Neural progenitor cell (in vitro differentiated cells): ENCODE results near the gene LIF. TPM values are rescaled to one million over a fixed set of nuclear protein-coding genes. Genes with fewer than 3 reads are reported as not detected.
A peak's percentile ranks its signal among the peaks of the same experiment; 100 is the strongest.

Experiments used
- DNase-seq: peaks from one replicate; pipeline ENCODE4 v3.0.0-alpha.2; 2016; ENCODE audit warnings: low spot score
- H2AFZ ChIP-seq: fragments of 200-600 bp; sonication (generic); replicated peaks from 2 replicates; pipeline ENCODE4 v1.6.1; 2016; ENCODE audit warnings: antibody characterized with exemption
- H3F3A ChIP-seq: fragments of 200-600 bp; sonication (generic); 2 replicates; pipeline ENCODE4 v1.6.1; 2016; ENCODE audit warnings: antibody characterized with exemption, low read depth
- H3K27ac ChIP-seq: fragments of 200-600 bp; sonication (generic); 2 replicates; pipeline ENCODE4 v1.5.1; 2016; ENCODE audit warnings: mild to moderate bottlenecking
- H3K27me3 ChIP-seq: fragments of 200-600 bp; sonication (generic); 2 replicates; pipeline ENCODE4 v1.6.1; 2016; ENCODE audit warnings: mild to moderate bottlenecking, moderate library complexity
- H3K36me3 ChIP-seq: fragments of 200-600 bp; sonication (generic); 2 replicates; pipeline ENCODE4 v1.5.1; 2016
- H3K4me1 ChIP-seq: fragments of 200-600 bp; sonication (generic); 2 replicates; pipeline ENCODE4 v1.6.1; 2016; ENCODE audit warnings: mixed run types
- H3K4me2 ChIP-seq: fragments of 200-600 bp; sonication (generic); 2 replicates; pipeline ENCODE4 v1.6.1; 2016
- H3K4me3 ChIP-seq: fragments of 200-600 bp; sonication (generic); 2 replicates; pipeline ENCODE4 v1.5.1; 2016
- H3K79me2 ChIP-seq: fragments of 200-600 bp; sonication (generic); 2 replicates; pipeline ENCODE4 v1.6.1; 2016; ENCODE audit warnings: low read depth
- H3K9ac ChIP-seq: fragments of 200-600 bp; sonication (generic); 2 replicates; pipeline ENCODE4 v1.6.1; 2016
- H3K9me3 ChIP-seq: fragments of 200-600 bp; sonication (generic); 2 replicates; pipeline ENCODE4 v1.5.1; 2016; ENCODE audit warnings: low read depth
- H4K20me1 ChIP-seq: fragments of 200-600 bp; sonication (generic); 2 replicates; pipeline ENCODE4 v1.6.1; 2016; ENCODE audit warnings: low read depth
- H3K27ac Mint-ChIP-seq: 3 replicates; pipeline ENCODE4 v1.8.0; 2021; ENCODE audit warnings: mixed read lengths
- H3K27me3 Mint-ChIP-seq: 2 replicates; pipeline ENCODE4 v1.8.0; 2022; ENCODE audit warnings: low read depth, mild to moderate bottlenecking, inconsistent platforms, moderate library complexity, mixed read lengths; ENCODE audit not compliant: insufficient read depth
- H3K36me3 Mint-ChIP-seq: 3 replicates; pipeline ENCODE4 v1.8.0; 2021; ENCODE audit warnings: mixed read lengths
- H3K4me1 Mint-ChIP-seq: 3 replicates; pipeline ENCODE4 v1.8.0; 2021; ENCODE audit warnings: mixed read lengths
- H3K4me3 Mint-ChIP-seq: 3 replicates; pipeline ENCODE4 v1.8.0; 2021; ENCODE audit warnings: mild to moderate bottlenecking, moderate library complexity, mixed read lengths
- H3K9me3 Mint-ChIP-seq: 3 replicates; pipeline ENCODE4 v1.8.0; 2020; ENCODE audit warnings: mixed read lengths
- EZH2 ChIP-seq: fragments of 200-600 bp; sonication (generic); IDR thresholded peaks from 2 replicates; pipeline ENCODE4 v1.6.1; 2017; ENCODE audit warnings: antibody characterized with exemption, mild to moderate bottlenecking, moderate library complexity
- EZH2phosphoT487 ChIP-seq: fragments of 200-600 bp; sonication (generic); IDR thresholded peaks from 2 replicates; pipeline ENCODE4 v1.6.1; 2017; ENCODE audit warnings: antibody characterized with exemption
- total RNA-seq: library from RNA; depleted of rRNA; stranded (reverse); fragments of >200 nt; gene quantifications from 2 replicates; pipeline ENCODE4 v1.2.3, GENCODE V29; 2015; ENCODE audit warnings: low replicate concordance
- TF ChIP-seq, protein P1 (sequence below): fragments of 200-600 bp; sonication (generic); IDR thresholded peaks from 2 replicates; pipeline ENCODE4 v1.5.1; 2017; ENCODE audit warnings: antibody characterized with exemption, mild to moderate bottlenecking

Gene LIF
- total RNA-seq, result 0.21 and 0.50 TPM in 2 replicates

GRCh38 chr22:30245985-30246813 lies at the start of gene LIF:
LIF (minus strand) TSS chr22:30246759; CDS start chr22:30246695, 64 bp downstream.
- Mint-ChIP-seq H3K36me3 (no peaks in the 10 kb centered on the region), H3K9me3 (no peaks in the 10 kb centered on the region), H3K27me3 (peaks cover 28% of the 10 kb centered on the region), H3K4me3 (peak within 1 kb of the TSS; percentile 79), H3K4me1 (peaks cover 23% of the 10 kb centered on the region), H3K27ac (no peak within 1 kb of the TSS)
- DNase-seq, result peak; percentile 60
- TF ChIP-seq EZH2phosphoT487 (peak; percentile 55), EZH2 (peak; percentile 58)
- TF ChIP-seq, protein P1, sequence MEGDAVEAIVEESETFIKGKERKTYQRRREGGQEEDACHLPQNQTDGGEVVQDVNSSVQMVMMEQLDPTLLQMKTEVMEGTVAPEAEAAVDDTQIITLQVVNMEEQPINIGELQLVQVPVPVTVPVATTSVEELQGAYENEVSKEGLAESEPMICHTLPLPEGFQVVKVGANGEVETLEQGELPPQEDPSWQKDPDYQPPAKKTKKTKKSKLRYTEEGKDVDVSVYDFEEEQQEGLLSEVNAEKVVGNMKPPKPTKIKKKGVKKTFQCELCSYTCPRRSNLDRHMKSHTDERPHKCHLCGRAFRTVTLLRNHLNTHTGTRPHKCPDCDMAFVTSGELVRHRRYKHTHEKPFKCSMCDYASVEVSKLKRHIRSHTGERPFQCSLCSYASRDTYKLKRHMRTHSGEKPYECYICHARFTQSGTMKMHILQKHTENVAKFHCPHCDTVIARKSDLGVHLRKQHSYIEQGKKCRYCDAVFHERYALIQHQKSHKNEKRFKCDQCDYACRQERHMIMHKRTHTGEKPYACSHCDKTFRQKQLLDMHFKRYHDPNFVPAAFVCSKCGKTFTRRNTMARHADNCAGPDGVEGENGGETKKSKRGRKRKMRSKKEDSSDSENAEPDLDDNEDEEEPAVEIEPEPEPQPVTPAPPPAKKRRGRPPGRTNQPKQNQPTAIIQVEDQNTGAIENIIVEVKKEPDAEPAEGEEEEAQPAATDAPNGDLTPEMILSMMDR, result peak; percentile 35
- peaks cover 30% of the 10 kb centered on the region for H3K27me3 ChIP-seq
- H3K9ac ChIP-seq, result no peak within 1 kb of the TSS
- H2AFZ ChIP-seq, result peak within 1 kb of the TSS; percentile 96
- H3K4me2 ChIP-seq, result peak within 1 kb of the TSS; percentile 97
- no peaks in the 10 kb centered on the region for H4K20me1 ChIP-seq
- no peaks in the 10 kb centered on the region for H3K36me3 ChIP-seq
- no peaks in the 10 kb centered on the region for H3K79me2 ChIP-seq
- H3K27ac ChIP-seq, result no peak within 1 kb of the TSS
- H3F3A ChIP-seq, result no peaks in the 10 kb centered on the region
- H3K4me3 ChIP-seq, result peak within 1 kb of the TSS; percentile 55
- no peaks in the 10 kb centered on the region for H3K9me3 ChIP-seq
- peaks cover 14% of the 10 kb centered on the region for H3K4me1 ChIP-seq

GRCh38 chr22:30296324-30296723 lies 49.8 kb upstream of the LIF start:
- Histone ChIP-seq H4K20me1 (no peaks in the 10 kb centered on the region), H3K9me3 (no peaks in the 10 kb centered on the region), H2AFZ (no peak overlapping the region), H3K4me1 (no peaks in the 10 kb centered on the region), H3K27me3 (no peaks in the 10 kb centered on the region), H3K4me2 (no peak overlapping the region), H3F3A (no peaks in the 10 kb centered on the region), H3K4me3 (no peak overlapping the region), H3K79me2 (no peaks in the 10 kb centered on the region), H3K9ac (no peak overlapping the region), H3K27ac (no peak overlapping the region), H3K36me3 (no peaks in the 10 kb centered on the region)
- Mint-ChIP-seq H3K4me3 (no peak overlapping the region), H3K27ac (no peak overlapping the region), H3K4me1 (no peaks in the 10 kb centered on the region), H3K9me3 (no peaks in the 10 kb centered on the region), H3K36me3 (no peaks in the 10 kb centered on the region), H3K27me3 (peaks cover 2% of the 10 kb centered on the region)
- TF ChIP-seq EZH2 (no peak), EZH2phosphoT487 (no peak)
- TF ChIP-seq, protein P1, result no peak
- DNase-seq, result no peak

GRCh38 chr22:30295576-30295975 lies 49.0 kb upstream of the LIF start:
- Histone ChIP-seq H3K4me2 (no peak overlapping the region), H3F3A (peaks cover 4% of the 10 kb centered on the region), H3K9me3 (no peaks in the 10 kb centered on the region), H3K4me3 (no peak overlapping the region), H3K36me3 (no peaks in the 10 kb centered on the region), H3K27ac (no peak overlapping the region), H4K20me1 (no peaks in the 10 kb centered on the region), H3K79me2 (no peaks in the 10 kb centered on the region), H2AFZ (no peak overlapping the region), H3K4me1 (peaks cover 3% of the 10 kb centered on the region), H3K9ac (no peak overlapping the region), H3K27me3 (no peaks in the 10 kb centered on the region)
- Mint-ChIP-seq H3K27me3 (peaks cover 2% of the 10 kb centered on the region), H3K9me3 (no peaks in the 10 kb centered on the region), H3K4me1 (no peaks in the 10 kb centered on the region), H3K27ac (no peak overlapping the region), H3K36me3 (no peaks in the 10 kb centered on the region), H3K4me3 (no peak overlapping the region)
- TF ChIP-seq, protein P1, result no peak
- no peak for TF ChIP-seq EZH2
- no peak for TF ChIP-seq EZH2phosphoT487
- no peak for DNase-seq
